Measurements from ENCODE around the gene AP1AR. TPM values are rescaled to one million over a fixed set of nuclear protein-coding genes. Genes with fewer than 3 reads are reported as not detected.

Gene AP1AR
- total and polyA plus RNA-seq, 2 of the 8 experiments (the other 6 are each of a cell fraction or from before 2014, with no cell fraction given): 5.3 to 27.7 TPM

DNA sequence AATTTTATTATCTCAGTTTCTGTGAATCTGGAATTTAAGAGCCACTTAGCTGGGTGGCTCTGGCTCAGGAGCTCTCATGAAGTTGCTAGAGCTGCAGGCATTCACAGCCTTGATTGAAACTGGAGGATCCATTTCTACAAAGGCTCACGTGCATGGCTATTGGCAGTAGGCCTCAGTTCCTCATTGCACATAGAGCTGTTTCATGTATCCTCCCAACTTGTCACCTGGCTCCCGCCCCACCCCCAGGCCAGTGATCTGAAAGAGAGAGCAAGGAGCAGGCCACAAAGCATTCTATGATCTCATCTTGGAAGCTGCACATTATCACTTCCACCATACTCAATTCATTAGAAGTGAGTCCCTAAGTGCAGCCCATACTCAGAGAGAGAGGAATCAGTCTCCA lies 18.5 kb upstream of the AP1AR start:
- H3K56ac ChIP-seq (replicated peaks; ENCODE audit: insufficient read length, low read depth, low read length): no peak overlapping the region
- H2AFZ ChIP-seq (ENCODE audit: low read length): no peak overlapping the region
- no peaks in the 10 kb centered on the region for H3K4me1 ChIP-seq (replicated peaks in 1 of 4; ENCODE audit: control insufficient read depth in 3 of 4, insufficient read depth in 4 of 4, low read length in 3 of 4)
- no peaks in the 10 kb centered on the region for H3K23me2 ChIP-seq (ENCODE audit: low read depth, low read length)
- no peak overlapping the region for H4K5ac ChIP-seq (ENCODE audit: insufficient read length, low read depth, low read length)
- H2BK20ac ChIP-seq (ENCODE audit: low read length): no peak overlapping the region
- peaks cover 4 to 5% of the 10 kb centered on the region in 2 experiments; a peak in 1 of 4 replicates for H3K9me3 ChIP-seq (ENCODE audit: insufficient read depth in 2 of 2, low read depth in 1 of 2, low read length in 1 of 2)
- CTCF ChIA-PET (ENCODE audit: partially characterized antibody): interaction anchor here (0.9 to 1.6 kb wide), 7 partner anchors 8 to 113 kb away, joined by 3 to 6 read pairs (median 4); no protein-coding TSS in a partner anchor
- H3K4me2 ChIP-seq (ENCODE audit: insufficient read depth in 1 of 2, low read depth in 2 of 2, low read length in 2 of 2): no peak overlapping the region
- H3K9ac ChIP-seq (replicated peaks in 1 of 4; ENCODE audit: extremely low read depth in 1 of 4, low read depth in 3 of 4, low read length in 3 of 4): no peak overlapping the region
- no peak overlapping the region for H2BK15ac ChIP-seq (ENCODE audit: low read length)
- no peak for DNase-seq (ENCODE audit: low read depth in 1 of 2, low spot score in 2 of 2)
- H3K27ac ChIP-seq (ENCODE audit: low read depth, low read length): no peak overlapping the region
- 88% methylated on average over 2 of the region's 2 CpGs; no CpG with 5 or more reads in 1 of the 2 experiments for WGBS, 2 experiments (ENCODE audit: extremely low coverage in 1 of 2, insufficient coverage in 1 of 2, insufficient read length in 1 of 2, insufficient replicate concordance in 2 of 2, low coverage in 1 of 2, low lambda C conversion rate in 2 of 2, missing lambda C conversion rate in 1 of 2)
- H2BK120ac ChIP-seq (replicated peaks; ENCODE audit: low read depth, low read length): no peak overlapping the region
- H3K36me3 ChIP-seq (ENCODE audit: control insufficient read depth in 2 of 4, insufficient read depth in 4 of 4, low read length in 3 of 4): no peaks in the 10 kb centered on the region
- H4K20me1 ChIP-seq (replicated peaks in 1 of 2; ENCODE audit: control insufficient read depth in 1 of 2, insufficient read depth in 2 of 2, low read length in 2 of 2): no peaks in the 10 kb centered on the region
- H2BK12ac ChIP-seq (ENCODE audit: low read depth, low read length): no peak overlapping the region
- no peak overlapping the region for H4K8ac ChIP-seq (ENCODE audit: extremely low read depth, insufficient read depth, low read length)
- FAIRE-seq: no peak
- no peaks in the 10 kb centered on the region for H3K79me2 ChIP-seq (ENCODE audit: control insufficient read depth in 1 of 2, insufficient read depth in 2 of 2, low read length in 2 of 2)
- no peak overlapping the region for H3K18ac ChIP-seq (ENCODE audit: extremely low read depth, low read length)
- no peak overlapping the region for H3K14ac ChIP-seq (ENCODE audit: insufficient read length)
- no peak for TF ChIP-seq BCL11A (IDR thresholded peaks at IDR 0.05; ENCODE audit: low read depth in 2 of 2, low read length in 2 of 2)
- no peak for TF ChIP-seq CHD1 (IDR thresholded peaks at IDR 0.05; ENCODE audit: low read depth, low read length)
- no peak for TF ChIP-seq RAD21 (IDR thresholded peaks at IDR 0.05 in 1 of 2, conservative IDR thresholded peaks at IDR 0.05 in 1 of 2; ENCODE audit: low read depth in 2 of 2, low read length in 2 of 2)
- no peak for TF ChIP-seq EGR1 (IDR thresholded peaks at IDR 0.05; ENCODE audit: borderline replicate concordance, low read depth, low read length)
- TF ChIP-seq ATF3 (IDR thresholded peaks at IDR 0.05; ENCODE audit: insufficient read depth, low read depth, low read length): no peak
- no peak for TF ChIP-seq TAF1 (IDR thresholded peaks at IDR 0.05; ENCODE audit: low read depth, low read length)
- TF ChIP-seq RFX5 (IDR thresholded peaks at IDR 0.05; ENCODE audit: borderline replicate concordance, low read depth, low read length): no peak
- no peak for TF ChIP-seq CREB1 (IDR thresholded peaks at IDR 0.05)
- no peak for TF ChIP-seq CBX5 (IDR thresholded peaks at IDR 0.05; ENCODE audit: low read depth, low read length)
- POLR2A ChIA-PET (ENCODE audit: partially characterized antibody): no interaction called here
- H3K4me3 ChIP-seq (ENCODE audit: extremely low read depth in 1 of 4, insufficient read depth in 2 of 4, low read depth in 3 of 4, low read length in 4 of 4): no peak overlapping the region
- no peak overlapping the region for H2BK5ac ChIP-seq (ENCODE audit: low read depth, low read length)
- H3K4ac ChIP-seq (replicated peaks; ENCODE audit: insufficient read length, low read depth, low read length): no peak overlapping the region
- H3K23ac ChIP-seq (ENCODE audit: insufficient read length): no peak overlapping the region
- H2AK5ac ChIP-seq (ENCODE audit: low read depth, low read length): no peak overlapping the region
- no peak overlapping the region for H4K91ac ChIP-seq (replicated peaks; ENCODE audit: insufficient read length, low read length)
- H3K27me3 ChIP-seq (replicated peaks in 1 of 4; ENCODE audit: control insufficient read depth in 3 of 4, extremely low read depth in 1 of 4, insufficient read depth in 3 of 4, low read length in 3 of 4): no peaks in the 10 kb centered on the region
- no peaks in the 10 kb centered on the region for H3K79me1 ChIP-seq (ENCODE audit: low read depth, low read length)
